HG03558 (cell line): ENCODE results near the gene ALS2CL.
"Not testable (repeated sequence)": the region's sequence is repeated elsewhere in the genome, so short reads cannot be mapped to it uniquely, and the experiment has no call there.

Experiments
- ATAC-seq: cut with Tn5 transposase; IDR thresholded peaks from one replicate; pipeline ENCODE4 v1.9.1; 2021; ENCODE audit warnings: moderate number of reproducible peaks; ENCODE audit not compliant: unreplicated experiment; ENCODE audit errors: extremely low read depth

Gene ALS2CL

GRCh38 chr3:46693038-46693891 is at the start of gene ALS2CL:
TSS of gene ALS2CL (minus strand) at chr3:46693679. CDS start at chr3:46689440, 4,239 bp downstream.
- no peak for ATAC-seq

GRCh38 chr3:46742992-46743585 is 49.6 kb upstream of the ALS2CL start:
- ATAC-seq: no peak

GRCh38 chr3:46739565-46739964 is 46.1 kb upstream of the ALS2CL start:
- not testable (repeated sequence) for ATAC-seq

GRCh38 chr3:46737329-46737731 is 43.9 kb upstream of the ALS2CL start:
- no peak for ATAC-seq

- ATAC-seq: no peak
Observed at GRCh38 chr3:46736006-46736872, 42.8 kb upstream of the ALS2CL start.

- no peak for ATAC-seq
Observed at GRCh38 chr3:46734773-46735172, 41.3 kb upstream of the ALS2CL start.

- no peak for ATAC-seq
Observed at GRCh38 chr3:46733026-46733800, 39.7 kb upstream of the ALS2CL start.

- ATAC-seq: no peak
Observed at GRCh38 chr3:46731795-46732194, 38.3 kb upstream of the ALS2CL start.

GRCh38 chr3:46730819-46731218 is 37.3 kb upstream of the ALS2CL start:
- ATAC-seq: no peak

- ATAC-seq: no peak
Observed at GRCh38 chr3:46729038-46729437, 35.6 kb upstream of the ALS2CL start.

GRCh38 chr3:46725621-46726314 is 32.3 kb upstream of the ALS2CL start:
- no peak for ATAC-seq

GRCh38 chr3:46724424-46724823 is 30.9 kb upstream of the ALS2CL start:
- ATAC-seq: no peak

- ATAC-seq: no peak
Observed at GRCh38 chr3:46722443-46722842, 29.0 kb upstream of the ALS2CL start.

GRCh38 chr3:46721009-46721408 is 27.5 kb upstream of the ALS2CL start:
- no peak for ATAC-seq

GRCh38 chr3:46719735-46720271 is 26.3 kb upstream of the ALS2CL start:
- no peak for ATAC-seq

- ATAC-seq: no peak
Observed at GRCh38 chr3:46719044-46719565, 25.6 kb upstream of the ALS2CL start.

- ATAC-seq: no peak
Observed at GRCh38 chr3:46717447-46718231, 24.2 kb upstream of the ALS2CL start, which contains the start of gene PRSS50. TSS of gene PRSS50 (minus strand) at chr3:46717869. CDS start at chr3:46717824, 45 bp downstream.
